ENCODE results near the gene KRTAP5-2. TPM values are rescaled to one million over a fixed set of nuclear protein-coding genes. Genes with fewer than 3 reads are reported as not detected.
"Not testable (repeated sequence)": the region's sequence is repeated elsewhere in the genome, so short reads cannot be mapped to it uniquely, and the experiment has no call there.

KRTAP5-2 gene
- total RNA-seq, 1 donor from 2014 or later, result not detected

DNA sequence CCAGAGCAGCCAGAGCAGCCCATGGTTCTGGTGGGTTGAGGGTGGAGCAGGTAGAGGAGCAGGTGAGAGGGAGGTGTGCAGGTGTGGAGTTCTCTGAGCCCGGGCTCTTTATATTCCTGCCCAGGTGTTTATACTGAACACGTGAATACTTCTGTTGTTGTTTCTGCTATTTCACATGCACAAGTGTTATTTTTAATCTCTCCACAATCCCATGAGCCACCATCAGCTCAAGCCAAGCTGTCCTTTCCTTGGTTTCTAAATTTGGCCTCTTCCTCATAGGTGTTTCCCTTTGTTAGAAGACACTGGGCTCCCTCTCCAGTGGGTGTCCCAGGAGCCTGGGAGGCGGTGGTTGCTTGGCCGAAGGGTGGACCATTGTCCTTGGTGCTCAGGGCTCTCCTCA, 10.3 kb upstream of the KRTAP5-2 start, which contains the start of gene KRTAP5-3:
TSS of gene KRTAP5-3 (minus strand) at position 101 of the 400 bp plus-strand sequence. CDS start at position 23, 78 bp downstream.
- TF ChIP-seq, protein P1, sequence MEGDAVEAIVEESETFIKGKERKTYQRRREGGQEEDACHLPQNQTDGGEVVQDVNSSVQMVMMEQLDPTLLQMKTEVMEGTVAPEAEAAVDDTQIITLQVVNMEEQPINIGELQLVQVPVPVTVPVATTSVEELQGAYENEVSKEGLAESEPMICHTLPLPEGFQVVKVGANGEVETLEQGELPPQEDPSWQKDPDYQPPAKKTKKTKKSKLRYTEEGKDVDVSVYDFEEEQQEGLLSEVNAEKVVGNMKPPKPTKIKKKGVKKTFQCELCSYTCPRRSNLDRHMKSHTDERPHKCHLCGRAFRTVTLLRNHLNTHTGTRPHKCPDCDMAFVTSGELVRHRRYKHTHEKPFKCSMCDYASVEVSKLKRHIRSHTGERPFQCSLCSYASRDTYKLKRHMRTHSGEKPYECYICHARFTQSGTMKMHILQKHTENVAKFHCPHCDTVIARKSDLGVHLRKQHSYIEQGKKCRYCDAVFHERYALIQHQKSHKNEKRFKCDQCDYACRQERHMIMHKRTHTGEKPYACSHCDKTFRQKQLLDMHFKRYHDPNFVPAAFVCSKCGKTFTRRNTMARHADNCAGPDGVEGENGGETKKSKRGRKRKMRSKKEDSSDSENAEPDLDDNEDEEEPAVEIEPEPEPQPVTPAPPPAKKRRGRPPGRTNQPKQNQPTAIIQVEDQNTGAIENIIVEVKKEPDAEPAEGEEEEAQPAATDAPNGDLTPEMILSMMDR (conservative IDR thresholded peaks at IDR 0.05), result no peak
- H3K27ac Mint-ChIP-seq, result no peak within 1 kb of the TSS
- H3K4me3 Mint-ChIP-seq, result peak within 1 kb of the TSS; percentile 12
- peaks cover 22% of the 10 kb centered on the region for H3K27me3 Mint-ChIP-seq
- no peaks in the 10 kb centered on the region for H3K9me3 Mint-ChIP-seq
- peaks cover 9% of the 10 kb centered on the region for H3K4me1 Mint-ChIP-seq (ENCODE audit: unreplicated experiment)
- no peaks in the 10 kb centered on the region for H3K36me3 Mint-ChIP-seq
- DNase-seq (ENCODE audit: extremely low spot score, unreplicated experiment), result no peak

DNA sequence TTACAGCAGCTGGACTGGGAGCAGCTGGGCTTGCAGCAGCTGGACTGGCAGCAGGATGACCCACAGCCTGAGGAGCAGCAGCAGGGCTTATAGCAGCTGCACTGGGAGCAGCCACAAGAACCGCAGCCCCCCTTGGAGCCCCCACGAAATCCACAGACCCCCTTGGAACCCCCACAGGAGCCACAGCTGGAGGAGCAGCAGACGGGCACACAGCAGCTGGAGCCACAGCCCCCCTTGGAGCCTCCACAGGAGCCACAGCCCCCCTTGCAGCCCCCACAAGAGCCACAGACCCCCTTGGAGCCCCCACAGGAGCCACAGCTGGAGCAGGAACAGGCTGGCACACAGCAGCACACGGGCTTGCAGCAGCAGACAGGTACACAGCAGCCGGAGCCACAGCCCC, 9.8 kb upstream of the KRTAP5-2 start:
- H3K27me3 Mint-ChIP-seq, result peaks cover 26% of the 10 kb centered on the region
- not testable (repeated sequence) for H3K27ac Mint-ChIP-seq; DNase-seq (ENCODE audit: extremely low spot score, unreplicated experiment); H3K4me3 Mint-ChIP-seq; H3K9me3 Mint-ChIP-seq; H3K36me3 Mint-ChIP-seq; H3K4me1 Mint-ChIP-seq (ENCODE audit: unreplicated experiment)

DNA sequence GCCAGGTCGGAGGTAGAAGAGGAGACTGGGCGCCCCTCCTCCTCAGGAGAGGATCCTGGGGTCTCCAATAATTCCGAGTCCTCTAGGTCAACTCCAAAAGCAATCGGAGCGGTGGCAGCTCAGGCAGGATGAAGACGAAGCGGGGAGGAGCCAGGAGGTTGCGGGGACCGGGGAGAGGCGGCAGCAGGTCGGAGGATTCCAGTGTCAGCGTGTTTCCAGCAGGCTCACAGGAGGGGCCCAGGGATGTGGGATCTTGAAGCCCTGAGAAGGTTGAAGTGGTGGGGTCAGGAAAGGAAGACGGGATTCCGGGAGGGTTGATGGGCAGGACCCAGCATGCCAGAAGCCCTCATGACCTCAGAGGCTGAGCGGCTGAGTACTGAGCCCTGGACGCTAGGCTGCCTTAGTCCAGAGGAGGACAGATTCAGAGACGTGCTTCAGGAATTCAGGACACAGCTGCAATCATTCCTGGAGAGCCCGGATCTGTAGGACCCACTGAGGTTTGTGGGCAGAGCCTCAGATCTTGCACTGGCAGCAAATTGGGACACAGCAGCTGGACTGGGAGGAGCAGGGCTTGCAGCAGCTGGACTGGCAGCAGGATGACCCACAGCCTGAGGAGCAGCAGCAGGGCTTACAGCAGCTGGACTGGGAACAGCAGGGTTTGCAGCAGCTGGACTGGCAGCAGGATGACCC, 9.2 kb upstream of the KRTAP5-2 start:
- not testable (repeated sequence) for H3K27ac Mint-ChIP-seq; DNase-seq (ENCODE audit: extremely low spot score, unreplicated experiment); H3K36me3 Mint-ChIP-seq; H3K9me3 Mint-ChIP-seq; H3K4me1 Mint-ChIP-seq (ENCODE audit: unreplicated experiment)
- Mint-ChIP-seq H3K4me3 (peak overlapping the region; percentile 12), H3K27me3 (peaks cover 30% of the 10 kb centered on the region)

DNA sequence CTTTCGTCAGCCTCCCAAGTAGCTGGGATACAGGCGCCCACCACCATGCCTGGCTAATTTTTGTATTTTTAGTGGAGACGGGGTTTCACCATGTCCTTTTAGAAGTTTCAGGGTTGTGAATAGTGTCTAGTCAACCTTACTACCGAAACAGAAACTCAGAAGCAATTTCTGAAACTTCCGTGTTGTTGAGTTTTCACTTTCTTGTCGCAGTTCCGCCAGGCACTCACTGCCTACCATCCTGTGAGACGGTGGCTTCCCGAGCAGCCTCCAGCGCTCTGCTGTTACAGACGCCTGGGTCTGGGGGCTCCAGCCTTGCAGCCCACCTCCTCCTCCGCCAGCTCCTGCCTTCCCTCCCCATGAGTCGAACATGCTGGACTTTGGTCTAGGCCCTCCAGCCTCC, 7.8 kb upstream of the KRTAP5-2 start:
- H3K9me3 Mint-ChIP-seq; H3K36me3 Mint-ChIP-seq; H3K27ac Mint-ChIP-seq; DNase-seq (ENCODE audit: extremely low spot score, unreplicated experiment); H3K4me3 Mint-ChIP-seq; H3K4me1 Mint-ChIP-seq (ENCODE audit: unreplicated experiment): not testable (repeated sequence)
- peaks cover 41% of the 10 kb centered on the region for H3K27me3 Mint-ChIP-seq

DNA sequence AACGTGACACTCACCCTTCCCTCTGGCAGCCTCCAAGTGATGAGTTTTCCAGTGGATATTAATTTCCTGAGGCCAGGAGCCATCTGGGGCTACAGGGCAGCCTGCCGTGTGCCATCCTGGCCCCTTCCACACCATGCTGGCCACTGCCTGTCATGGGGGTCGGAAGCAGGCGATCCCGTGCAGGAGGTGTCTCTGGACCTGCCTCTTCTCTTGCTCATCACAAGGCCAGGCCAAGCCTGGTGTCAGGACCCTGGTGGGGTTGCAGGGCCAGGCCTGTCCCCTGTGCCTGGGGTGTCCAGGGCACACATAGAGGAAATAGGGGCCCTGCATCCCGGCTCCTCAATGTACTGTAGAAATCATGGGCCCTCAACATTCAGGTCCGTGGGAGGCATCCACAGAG, 6.6 kb upstream of the KRTAP5-2 start:
- no peak overlapping the region for H3K27ac Mint-ChIP-seq
- H3K4me3 Mint-ChIP-seq, result no peak overlapping the region
- H3K36me3 Mint-ChIP-seq, result no peaks in the 10 kb centered on the region
- no peak for DNase-seq (ENCODE audit: extremely low spot score, unreplicated experiment)
- peaks cover 9% of the 10 kb centered on the region for H3K4me1 Mint-ChIP-seq (ENCODE audit: unreplicated experiment)
- TF ChIP-seq, protein P1 (conservative IDR thresholded peaks at IDR 0.05), result no peak
- no peaks in the 10 kb centered on the region for H3K9me3 Mint-ChIP-seq
- peaks cover 53% of the 10 kb centered on the region for H3K27me3 Mint-ChIP-seq

DNA sequence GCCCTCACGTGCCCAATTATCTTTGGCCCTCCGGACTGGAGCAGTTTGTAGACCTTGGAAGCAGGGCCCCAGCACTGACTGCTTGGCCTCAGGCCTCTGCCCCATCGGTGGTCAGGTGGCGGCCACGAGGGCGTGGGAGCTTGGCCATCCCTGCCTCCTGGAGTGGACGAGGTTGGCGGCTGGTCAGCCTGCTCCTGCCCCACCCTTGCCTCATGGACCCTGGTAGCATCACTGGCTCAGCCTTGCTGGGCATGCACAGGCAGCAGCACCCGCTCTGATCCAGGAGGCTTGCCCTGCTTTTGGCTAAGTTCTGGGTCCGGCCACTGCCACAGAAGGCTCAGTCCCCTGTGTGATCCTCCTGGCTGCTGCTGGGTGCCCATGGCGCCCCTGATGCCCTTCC, 6.1 kb upstream of the KRTAP5-2 start:
- peaks cover 9% of the 10 kb centered on the region for H3K4me1 Mint-ChIP-seq (ENCODE audit: unreplicated experiment)
- no peak overlapping the region for H3K27ac Mint-ChIP-seq
- no peak overlapping the region for H3K4me3 Mint-ChIP-seq
- no peak for DNase-seq (ENCODE audit: extremely low spot score, unreplicated experiment)
- no peaks in the 10 kb centered on the region for H3K36me3 Mint-ChIP-seq
- H3K27me3 Mint-ChIP-seq, result peaks cover 58% of the 10 kb centered on the region
- TF ChIP-seq, protein P1 (conservative IDR thresholded peaks at IDR 0.05), result no peak
- no peaks in the 10 kb centered on the region for H3K9me3 Mint-ChIP-seq

DNA sequence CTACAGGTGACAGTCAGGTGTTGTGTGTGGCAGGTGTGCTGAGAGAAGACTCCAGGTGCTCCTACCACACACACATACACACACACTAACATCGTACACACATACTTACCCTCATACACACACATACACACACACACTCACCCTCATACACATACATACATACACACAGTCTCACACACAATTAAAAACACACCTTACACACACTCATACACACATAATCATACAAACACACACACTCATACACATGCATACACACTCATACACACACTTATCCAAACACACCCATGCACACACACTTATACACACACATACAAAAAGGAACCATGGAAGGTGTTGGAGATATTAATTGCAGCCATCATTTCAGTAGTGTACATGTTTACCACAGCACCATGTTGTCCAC, 5.5 kb upstream of the KRTAP5-2 start:
- no peak overlapping the region for H3K4me3 Mint-ChIP-seq
- H3K27me3 Mint-ChIP-seq, result peaks cover 57% of the 10 kb centered on the region
- DNase-seq (ENCODE audit: extremely low spot score, unreplicated experiment), result no peak
- H3K4me1 Mint-ChIP-seq (ENCODE audit: unreplicated experiment), result peaks cover 9% of the 10 kb centered on the region
- no peaks in the 10 kb centered on the region for H3K36me3 Mint-ChIP-seq
- H3K27ac Mint-ChIP-seq, result no peak overlapping the region
- no peaks in the 10 kb centered on the region for H3K9me3 Mint-ChIP-seq
- TF ChIP-seq, protein P1 (conservative IDR thresholded peaks at IDR 0.05), result no peak

DNA sequence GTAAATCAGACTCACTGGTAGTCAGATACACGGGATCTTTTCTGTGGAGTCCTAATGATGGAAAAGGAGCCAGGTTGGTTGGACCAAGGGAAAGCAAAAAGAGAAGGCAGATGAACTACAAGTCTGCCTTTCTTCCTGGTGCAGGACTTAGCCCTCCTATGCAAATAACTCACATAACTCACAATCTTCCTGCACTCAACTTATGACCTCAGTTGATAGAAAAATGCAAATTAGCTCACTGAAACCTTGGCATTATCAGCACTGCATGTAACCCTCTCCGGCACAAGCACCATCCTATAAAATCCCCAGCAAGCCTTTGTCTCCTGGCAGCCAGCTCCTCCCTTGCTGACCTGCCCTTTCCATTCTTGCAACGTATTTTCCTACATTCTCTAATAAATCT, 3.6 kb upstream of the KRTAP5-2 start:
- H3K27ac Mint-ChIP-seq; DNase-seq (ENCODE audit: extremely low spot score, unreplicated experiment); H3K9me3 Mint-ChIP-seq; H3K36me3 Mint-ChIP-seq; H3K4me3 Mint-ChIP-seq; H3K4me1 Mint-ChIP-seq (ENCODE audit: unreplicated experiment): not testable (repeated sequence)
- peaks cover 59% of the 10 kb centered on the region for H3K27me3 Mint-ChIP-seq
